H1 (cell line): ENCODE results near the gene LPCAT3. TPM values are rescaled to one million over a fixed set of nuclear protein-coding genes. Genes with fewer than 3 reads are reported as not detected.
A peak's percentile ranks its signal among the peaks of the same experiment; 100 is the strongest.

Source experiments
- CTCF ChIA-PET: fragments of 300-600 bp; sonication (Branson Sonifier 250); formaldehyde crosslinking; loops from one replicate; lab custom pipeline; 2021; ENCODE audit not compliant: partially characterized antibody; lab: Charles Lee
- POLR2A ChIA-PET: fragments of 300-600 bp; sonication (Branson Sonifier 250); formaldehyde crosslinking; loops from one replicate; lab custom pipeline; 2021; ENCODE audit warnings: inconsistent platforms; ENCODE audit not compliant: partially characterized antibody; lab: Charles Lee
- DNase-seq, 2 experiments: peaks; one replicate each; pipeline versions ENCODE4 v3.0.0 to v3.0.0-alpha.2; 2010 to 2022; ENCODE audit warnings: low spot score in 2 of 2, low read depth in 1 of 2, mixed read lengths in 1 of 2
- FAIRE-seq: peaks from 2 replicates; lab custom pipeline; 2011; peaks lifted over from hg19 to GRCh38; lab: Jason Lieb, UNC
- H2AFZ ChIP-seq: 2 replicates; pipeline ENCODE4 v1.8.1; 2012; ENCODE audit warnings: low read length, inconsistent platforms
- H2AK5ac ChIP-seq: 2 replicates; pipeline ENCODE4 v1.6.1; 2013; ENCODE audit warnings: low read depth, low read length
- H2BK120ac ChIP-seq: replicated peaks from 2 replicates; pipeline ENCODE3; 2013; ENCODE audit warnings: low read depth, low read length, inconsistent platforms
- H2BK12ac ChIP-seq: 2 replicates; pipeline ENCODE4 v1.6.1; 2013; ENCODE audit warnings: low read depth, low read length
- H2BK15ac ChIP-seq: 2 replicates; pipeline ENCODE4 v1.6.1; 2013; ENCODE audit warnings: low read length
- H2BK20ac ChIP-seq: 2 replicates; pipeline ENCODE4 v1.6.1; 2013; ENCODE audit warnings: low read length
- H2BK5ac ChIP-seq: 2 replicates; pipeline ENCODE4 v1.6.1; 2013; ENCODE audit warnings: low read depth, low read length
- H3K14ac ChIP-seq: 2 replicates; pipeline ENCODE4 v1.6.1; 2013; ENCODE audit warnings: inconsistent platforms; ENCODE audit not compliant: insufficient read length
- H3K18ac ChIP-seq: 2 replicates; pipeline ENCODE4 v1.6.1; 2013; ENCODE audit warnings: low read length; ENCODE audit errors: extremely low read depth
- H3K23ac ChIP-seq: 2 replicates; pipeline ENCODE4 v1.6.1; 2013; ENCODE audit warnings: inconsistent platforms; ENCODE audit not compliant: insufficient read length
- H3K23me2 ChIP-seq: 2 replicates; pipeline ENCODE4 v1.6.1; 2013; ENCODE audit warnings: low read depth, low read length
- H3K27ac ChIP-seq: 2 replicates; pipeline ENCODE4 v1.6.1; 2011; ENCODE audit warnings: low read depth, low read length, inconsistent platforms
- H3K27me3 ChIP-seq, 4 experiments: replicated peaks in 1 of 4; 1 replicate in 1 of 4; 2 replicates in 3 of 4; pipeline versions ENCODE4 v1.6.1 to v1.8.1; 2011 to 2013; ENCODE audit warnings: low read length in 3 of 4, mild to moderate bottlenecking in 3 of 4, inconsistent platforms in 2 of 4, mixed read lengths in 2 of 4, moderate library complexity in 1 of 4; ENCODE audit not compliant: control insufficient read depth in 3 of 4, insufficient read depth in 3 of 4; ENCODE audit errors: extremely low read depth in 1 of 4
- H3K36me3 ChIP-seq, 4 experiments: 2 replicates each; pipeline versions ENCODE4 v1.6.1 to v1.8.1; 2011 to 2013; ENCODE audit warnings: mild to moderate bottlenecking in 4 of 4, low read length in 3 of 4, moderate library complexity in 2 of 4, control low read depth in 1 of 4, inconsistent platforms in 1 of 4; ENCODE audit not compliant: insufficient read depth in 4 of 4, control insufficient read depth in 2 of 4
- H3K4ac ChIP-seq: replicated peaks from 2 replicates; pipeline ENCODE3; 2013; ENCODE audit warnings: low read length, low read depth, mixed read lengths, inconsistent platforms; ENCODE audit not compliant: insufficient read length
- H3K4me1 ChIP-seq, 4 experiments: replicated peaks in 1 of 4; 1 replicate in 1 of 4; 2 replicates in 3 of 4; pipeline versions ENCODE4 v1.6.1 to v1.8.1; 2011 to 2013; ENCODE audit warnings: low read length in 3 of 4, inconsistent platforms in 2 of 4, mixed read lengths in 1 of 4; ENCODE audit not compliant: insufficient read depth in 4 of 4, control insufficient read depth in 3 of 4
- H3K4me2 ChIP-seq, 2 experiments: 2 replicates each; pipeline versions ENCODE4 v1.6.1 to v1.8.1; 2011 to 2013; ENCODE audit warnings: low read depth in 2 of 2, low read length in 2 of 2, control low read depth in 1 of 2, inconsistent platforms in 1 of 2, mild to moderate bottlenecking in 1 of 2; ENCODE audit not compliant: insufficient read depth in 1 of 2
- H3K4me3 ChIP-seq, 4 experiments: fragments of 200-600, 300-600 bp in 1 of 4; sonication (generic), shearing (Covaris generic), sonication (Bioruptor Twin) in 1 of 4; 2 replicates each; pipeline versions ENCODE4 v1.5.1 to v1.8.1; 2011 to 2016; ENCODE audit warnings: low read length in 4 of 4, low read depth in 3 of 4, control low read depth in 2 of 4, inconsistent platforms in 2 of 4, mild to moderate bottlenecking in 2 of 4, mixed read lengths in 1 of 4, moderate library complexity in 1 of 4; ENCODE audit not compliant: insufficient read depth in 2 of 4; ENCODE audit errors: extremely low read depth in 1 of 4
- H3K56ac ChIP-seq: replicated peaks from 2 replicates; pipeline ENCODE3; 2013; ENCODE audit warnings: low read depth, mild to moderate bottlenecking, mixed read lengths, low read length, inconsistent platforms; ENCODE audit not compliant: insufficient read length
- H3K79me1 ChIP-seq: 2 replicates; pipeline ENCODE4 v1.6.1; 2013; ENCODE audit warnings: low read depth, low read length, control low read depth
- H3K79me2 ChIP-seq, 2 experiments: 2 replicates each; pipeline versions ENCODE4 v1.6.1 to v1.8.1; 2012 to 2013; ENCODE audit warnings: low read length in 2 of 2, mild to moderate bottlenecking in 2 of 2, inconsistent platforms in 1 of 2; ENCODE audit not compliant: insufficient read depth in 2 of 2, control insufficient read depth in 1 of 2
- H3K9ac ChIP-seq, 4 experiments: replicated peaks in 1 of 4; 1 replicate in 1 of 4; 2 replicates in 3 of 4; pipeline versions ENCODE4 v1.6.1 to v1.8.1; 2011 to 2013; ENCODE audit warnings: low read depth in 3 of 4, low read length in 3 of 4, control low read depth in 2 of 4, mild to moderate bottlenecking in 2 of 4, moderate library complexity in 2 of 4, inconsistent platforms in 1 of 4; ENCODE audit errors: extremely low read depth in 1 of 4
- H3K9me3 ChIP-seq, 2 experiments: 2 replicates each; pipeline versions ENCODE4 v1.6.1 to v1.8.1; 2012 to 2013; ENCODE audit warnings: mild to moderate bottlenecking in 2 of 2, moderate library complexity in 2 of 2, control low read depth in 1 of 2, inconsistent platforms in 1 of 2, low read depth in 1 of 2, low read length in 1 of 2, mixed read lengths in 1 of 2; ENCODE audit not compliant: insufficient read depth in 2 of 2
- H4K20me1 ChIP-seq, 2 experiments: replicated peaks in 1 of 2; 2 replicates each; pipeline versions ENCODE3 to v1.8.1; 2011 to 2013; ENCODE audit warnings: inconsistent platforms in 2 of 2, low read length in 2 of 2, mild to moderate bottlenecking in 1 of 2; ENCODE audit not compliant: insufficient read depth in 2 of 2, control insufficient read depth in 1 of 2
- H4K5ac ChIP-seq: 2 replicates; pipeline ENCODE4 v1.6.1; 2013; ENCODE audit warnings: low read length, low read depth, mixed read lengths, inconsistent platforms; ENCODE audit not compliant: insufficient read length
- H4K8ac ChIP-seq: 2 replicates; pipeline ENCODE4 v1.8.0; 2013; ENCODE audit warnings: mild to moderate bottlenecking, moderate library complexity, low read length, inconsistent platforms; ENCODE audit not compliant: insufficient read depth; ENCODE audit errors: extremely low read depth
- H4K91ac ChIP-seq: replicated peaks from 2 replicates; pipeline ENCODE3; 2013; ENCODE audit warnings: low read length, mixed read lengths, inconsistent platforms; ENCODE audit not compliant: insufficient read length
- GABPA ChIP-seq: IDR thresholded peaks from 2 replicates; pipeline ENCODE4 v1.6.1; 2011; ENCODE audit warnings: mild to moderate bottlenecking, low read length, moderate library complexity, borderline replicate concordance; ENCODE audit not compliant: insufficient read depth
- NANOG ChIP-seq: IDR thresholded peaks from 2 replicates; pipeline ENCODE4 v1.6.1; 2011; ENCODE audit warnings: low read length, low read depth, mild to moderate bottlenecking, inconsistent platforms; ENCODE audit not compliant: insufficient read depth, poor library complexity, severe bottlenecking
- WGBS, 2 experiments: shearing (Covaris generic) in 1 of 2; methylation state at CpG; one replicate each; pipeline versions ENCODE4 v1.1.6 to v1.1.7; 2013 to 2015; ENCODE audit warnings: low lambda C conversion rate in 2 of 2, mixed read lengths in 2 of 2, inconsistent platforms in 1 of 2, low coverage in 1 of 2, missing lambda C conversion rate in 1 of 2; ENCODE audit not compliant: insufficient replicate concordance in 2 of 2, insufficient coverage in 1 of 2, insufficient read length in 1 of 2; ENCODE audit errors: extremely low coverage in 1 of 2, missing lambda C conversion rate in 1 of 2; 5-methylcytosine and 5-hydroxymethylcytosine counted together
- polyA plus RNA-seq, 7 experiments: library from polyadenylated mRNA; depleted of rRNA in 3 of 7; stranded (reverse) in 5 of 7; unstranded in 2 of 7; fragments of >200 nt in 5 of 7; fragments of 200-250 nt in 2 of 7; gene quantifications; 1 replicate in 5 of 7; 2 replicates in 1 of 7; 4 replicates in 1 of 7; pipeline versions ENCODE4 v1.2.1 to v1.2.3, GENCODE V29; 2011 to 2013; ENCODE audit warnings: missing spikeins in 2 of 7, mixed read lengths in 2 of 7
- total RNA-seq: library from RNA; stranded (reverse); fragmentation: NEBNext Ultra II Directional; extraction: Animal tissue kit (Norgen Biotek cat#: 25700); gene quantifications from 2 replicates; pipeline ENCODE4 v1.2.1, GENCODE V29; 2021

LPCAT3 gene
- total and polyA plus RNA-seq, 2 of the 8 experiments (the other 6 are each of a cell fraction or from before 2014, with no cell fraction given), result 55.8 to 70.4 TPM

DNA sequence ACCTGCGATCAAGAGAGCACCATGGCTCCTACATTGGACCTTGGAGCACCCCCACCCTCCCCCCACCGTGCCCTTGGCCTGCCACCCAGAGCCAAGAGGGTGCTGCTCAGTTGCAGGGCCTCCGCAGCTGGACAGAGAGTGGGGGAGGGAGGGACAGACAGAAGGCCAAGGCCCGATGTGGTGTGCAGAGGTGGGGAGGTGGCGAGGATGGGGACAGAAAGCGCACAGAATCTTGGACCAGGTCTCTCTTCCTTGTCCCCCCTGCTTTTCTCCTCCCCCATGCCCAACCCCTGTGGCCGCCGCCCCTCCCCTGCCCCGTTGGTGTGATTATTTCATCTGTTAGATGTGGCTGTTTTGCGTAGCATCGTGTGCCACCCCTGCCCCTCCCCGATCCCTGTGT is 76.5 kb downstream of the LPCAT3 start:
- Histone ChIP-seq H2BK120ac (no peak overlapping the region), H3K23ac (no peak overlapping the region), H3K9me3 (no peaks in the 10 kb centered on the region), H3K9ac (no peak overlapping the region), H3K23me2 (peaks cover 11% of the 10 kb centered on the region), H4K20me1 (peaks cover 2 to 5% of the 10 kb centered on the region in 2 experiments), H3K36me3 (peaks cover 6 to 16% (median 9%) of the 10 kb centered on the region in 4 experiments; a peak in 7 of 8 replicates), H3K4me3 (no peak overlapping the region), H4K91ac (no peak overlapping the region), H3K4me1 (peaks cover 6 to 22% (median 20%) of the 10 kb centered on the region in 4 experiments), H2BK15ac (no peak overlapping the region), H2AFZ (no peak overlapping the region), H3K79me2 (no peaks in the 10 kb centered on the region), H2BK20ac (no peak overlapping the region), H4K5ac (no peak overlapping the region), H2BK12ac (no peak overlapping the region; the same call in 1 of the 2 replicates), H3K4ac (no peak overlapping the region), H4K8ac (no peak overlapping the region), H3K18ac (no peak overlapping the region), H3K4me2 (no peak overlapping the region), H2BK5ac (0 out of 2 replicates have a peak overlapping the region, but pooled peaks have one; percentile 13), H3K14ac (no peak overlapping the region), H3K27me3 (no peaks in the 10 kb centered on the region), H3K79me1 (no peaks in the 10 kb centered on the region), H3K27ac (no peak overlapping the region), H2AK5ac (no peak overlapping the region), H3K56ac (no peak overlapping the region)
- 93% methylated on average over 10 of the region's 12 CpGs; no CpG with 5 or more reads in 1 of the 2 experiments for WGBS, 2 experiments
- no peak for TF ChIP-seq NANOG
- TF ChIP-seq GABPA, result no peak
- DNase-seq (peak in 1 of 2 experiments; percentile 39), FAIRE-seq (no peak)
- CTCF ChIA-PET, result interaction anchor here (0.6 to 20.2 kb wide), 6 partner anchors 16 to 72 kb away, joined by 3 to 253 read pairs (median 25); partner anchors contain the start of genes ATN1, SPSB2 and TPI1
- POLR2A ChIA-PET, result interaction anchor here (1.4 to 44.0 kb wide), 7 partner anchors 10 to 167 kb away, joined by 6 to 1596 read pairs (median 34); partner anchors contain the start of genes ATN1, C1RL, EMG1 and ENO2
